ENCODE measurements around the gene BPI.

Gene BPI

GRCh38 chr20:38358556-38358955, 54.6 kb downstream of the BPI start:
- Histone ChIP-seq H3K27ac (replicated peaks) (no peak overlapping the region), H3K27me3 (ENCODE audit: insufficient read depth, poor library complexity, severe bottlenecking) (no peaks in the 10 kb centered on the region), H3K4me3 (replicated peaks; ENCODE audit: insufficient read depth, low read length) (no peak overlapping the region)
- no peak for DNase-seq (ENCODE audit: low read depth in 1 of 2, low spot score in 1 of 2)
- TF ChIP-seq REST (IDR thresholded peaks at IDR 0.05; ENCODE audit: insufficient replicate concordance, low read depth) = no peak
- TF ChIP-seq CTCF (IDR thresholded peaks at IDR 0.05; ENCODE audit: insufficient read depth, low read length) = no peak

GRCh38 chr20:38363004-38363747, 59.2 kb downstream of the BPI start:
- DNase-seq (ENCODE audit: low read depth in 1 of 2, low spot score in 1 of 2) = no peak
- no peaks in the 10 kb centered on the region for H3K27me3 ChIP-seq (ENCODE audit: insufficient read depth, poor library complexity, severe bottlenecking)
- no peak overlapping the region for H3K27ac ChIP-seq (replicated peaks)
- H3K4me3 ChIP-seq (replicated peaks; ENCODE audit: insufficient read depth, low read length) = no peak overlapping the region
- TF ChIP-seq GABPA (IDR thresholded peaks at IDR 0.05; ENCODE audit: low read depth) = no peak

DNA sequence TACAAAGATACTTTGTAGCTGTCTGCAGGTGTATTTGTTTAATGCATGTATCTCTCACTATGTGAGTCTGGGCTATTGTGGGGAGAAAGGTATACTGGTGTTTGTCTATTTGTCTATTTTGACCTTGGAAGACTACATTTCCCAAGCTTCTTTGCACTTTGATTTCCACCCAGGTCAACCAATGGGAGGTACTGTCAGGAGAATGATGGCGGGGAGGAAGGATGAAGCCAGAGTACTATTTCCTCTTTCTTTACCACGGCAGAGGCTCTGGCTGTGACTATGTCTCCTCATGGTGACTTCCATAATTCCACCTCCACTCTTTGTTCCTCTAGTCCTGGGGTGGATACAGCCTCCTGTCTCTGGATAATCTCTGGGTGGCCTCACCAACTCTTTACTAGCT, 65.4 kb downstream of the BPI start:
- Histone ChIP-seq H3K27ac (replicated peaks) (no peak overlapping the region), H3K27me3 (ENCODE audit: insufficient read depth, poor library complexity, severe bottlenecking) (no peaks in the 10 kb centered on the region), H3K4me3 (replicated peaks; ENCODE audit: insufficient read depth, low read length) (no peak overlapping the region)
- no peak; the same call in 1 of the 2 replicates for TF ChIP-seq SPI1 (IDR thresholded peaks at IDR 0.05; ENCODE audit: borderline replicate concordance, low read depth)
- no peak for TF ChIP-seq REST (IDR thresholded peaks at IDR 0.05; ENCODE audit: insufficient replicate concordance, low read depth)
- TF ChIP-seq GABPA (IDR thresholded peaks at IDR 0.05; ENCODE audit: low read depth) = peak; percentile 49; the same call in 1 of the 2 replicates
- no peak for TF ChIP-seq CTCF (IDR thresholded peaks at IDR 0.05; ENCODE audit: insufficient read depth, low read length)
- TF ChIP-seq POLR2AphosphoS5 (IDR thresholded peaks at IDR 0.05; ENCODE audit: low read depth) = no peak
- peak in 1 of 2 experiments; percentile 66 for DNase-seq (ENCODE audit: low read depth in 1 of 2, low spot score in 1 of 2)

DNA sequence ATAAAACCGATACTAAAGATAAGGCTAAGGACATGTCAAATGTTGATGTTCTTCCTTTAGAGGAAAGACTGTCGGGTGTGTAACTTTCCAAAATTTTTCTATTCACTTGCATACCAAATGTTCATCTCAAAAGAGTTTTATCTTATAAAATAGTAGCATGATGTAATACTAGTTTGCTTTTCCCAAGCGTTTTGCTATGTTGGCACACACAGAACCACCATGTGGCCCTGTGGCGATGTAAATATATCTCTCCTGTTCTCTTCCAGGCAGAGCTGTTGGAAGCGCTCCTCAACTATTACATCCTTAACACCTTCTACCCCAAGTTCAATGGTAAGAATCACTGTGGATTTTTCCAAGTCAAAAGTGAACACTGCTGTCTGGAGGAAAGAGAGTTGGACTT, 68.8 kb downstream of the BPI start:
- DNase-seq (ENCODE audit: low read depth in 1 of 2, low spot score in 1 of 2) = no peak
- TF ChIP-seq POLR2AphosphoS5 (IDR thresholded peaks at IDR 0.05; ENCODE audit: low read depth) (no peak), GABPA (IDR thresholded peaks at IDR 0.05; ENCODE audit: low read depth) (no peak), REST (IDR thresholded peaks at IDR 0.05; ENCODE audit: insufficient replicate concordance, low read depth) (no peak), SPI1 (IDR thresholded peaks at IDR 0.05; ENCODE audit: borderline replicate concordance, low read depth) (no peak), CTCF (IDR thresholded peaks at IDR 0.05; ENCODE audit: insufficient read depth, low read length) (no peak)
- H3K27me3 ChIP-seq (ENCODE audit: insufficient read depth, poor library complexity, severe bottlenecking) = no peaks in the 10 kb centered on the region

More for the DNA sequence above, 68.8 kb downstream of the BPI start:
- Histone ChIP-seq H3K4me3 (replicated peaks; ENCODE audit: insufficient read depth, low read length) (no peak overlapping the region), H3K27ac (replicated peaks) (no peak overlapping the region)

Data from HL-60 (cell line).